Stimulated activated naive B cell treated with anti-CD40 and anti-IgM and Interleukin-4, amounts not matched to agents 10 μg/mL and 1 μg/mL and 100 μg/mL, for 72 hours (primary cell): ENCODE data around the gene TMC6.
A peak's percentile ranks its signal among the peaks of the same experiment; 100 is the strongest.

Source experiments
- ATAC-seq, 2 donors: fragments of 150-1000 bp; cut with Tn5 transposase; replicated peaks; 2 replicates each; pipeline ENCODE4 v1.10.0; 2021; ENCODE audit warnings: moderate library complexity in 1 of 2
- DNase-seq: peaks from one replicate; pipeline ENCODE4 v3.0.0; 2021
- H3K27ac Mint-ChIP-seq: one replicate; pipeline ENCODE4 v1.8.0; 2022; ENCODE audit warnings: mild to moderate bottlenecking, mixed read lengths
- H3K27me3 Mint-ChIP-seq, 2 donors: one replicate each; pipeline ENCODE4 v1.8.0; 2022; ENCODE audit warnings: mixed read lengths in 2 of 2
- H3K36me3 Mint-ChIP-seq, 2 donors: one replicate each; pipeline ENCODE4 v1.8.0; 2022; ENCODE audit warnings: mixed read lengths in 2 of 2, mild to moderate bottlenecking in 1 of 2
- H3K4me1 Mint-ChIP-seq, 2 donors: one replicate each; pipeline ENCODE4 v1.8.0; 2022; ENCODE audit warnings: mixed read lengths in 2 of 2, mild to moderate bottlenecking in 1 of 2
- H3K4me3 Mint-ChIP-seq, 2 donors: one replicate each; pipeline ENCODE4 v1.8.0; 2022; ENCODE audit warnings: mild to moderate bottlenecking in 2 of 2, mixed read lengths in 2 of 2, moderate library complexity in 1 of 2
- H3K9me3 Mint-ChIP-seq, 2 donors: one replicate each; pipeline ENCODE4 v1.8.0; 2022; ENCODE audit warnings: mixed read lengths in 2 of 2, mild to moderate bottlenecking in 1 of 2

The TMC6 gene

DNA sequence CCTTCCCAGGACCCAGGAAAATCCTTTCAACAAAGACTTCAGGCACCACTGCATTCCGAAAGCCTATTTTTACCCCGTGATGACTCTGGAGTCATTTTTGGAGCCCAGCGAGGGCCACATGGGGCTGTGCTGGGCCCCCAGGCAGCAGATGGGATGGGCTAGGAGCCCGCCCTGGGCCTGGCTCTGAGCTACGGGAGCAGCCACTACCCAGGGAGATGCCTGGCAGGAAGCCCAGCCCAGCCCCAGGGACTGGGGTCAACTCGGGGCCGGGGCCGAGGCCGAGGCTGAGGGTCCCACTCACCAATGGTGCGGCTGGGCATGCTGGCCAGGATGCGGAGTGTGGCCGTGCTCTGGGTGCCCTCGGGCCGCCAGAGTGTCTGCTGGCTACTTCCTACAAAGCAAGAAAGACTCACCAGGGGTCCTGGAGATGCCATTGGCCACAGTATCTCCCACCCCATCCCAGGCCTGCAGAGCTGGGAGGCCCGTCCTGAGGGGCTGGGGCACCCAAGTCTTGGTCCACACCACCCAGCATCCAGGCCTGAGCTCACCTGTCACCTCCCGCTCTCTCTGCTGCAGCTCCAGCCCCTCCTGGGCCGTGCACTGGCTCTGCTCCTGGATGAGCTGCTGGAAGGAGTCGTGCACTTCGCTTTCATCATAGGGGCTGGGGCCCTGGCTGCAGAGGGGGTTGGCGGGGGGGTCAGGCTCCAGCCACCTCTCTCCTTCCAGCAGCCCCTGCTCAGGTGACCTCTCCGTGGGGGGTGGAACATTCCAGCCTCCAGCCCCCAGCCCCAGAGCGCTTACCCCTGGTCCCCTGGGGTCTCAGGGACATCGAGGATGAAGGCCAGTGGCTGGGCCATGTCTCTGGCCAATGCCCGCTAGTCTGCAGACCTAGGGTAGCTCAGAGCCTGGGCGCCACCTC, 2.3 kb downstream of the TMC6 start:
- H3K36me3 Mint-ChIP-seq: peaks cover 67 to 84% of the 10 kb centered on the region in 2 donors
- H3K9me3 Mint-ChIP-seq: no peaks in the 10 kb centered on the region
- peak overlapping the region; percentile 95 to 97 for H3K4me3 Mint-ChIP-seq
- peak overlapping the region; percentile 98 for H3K27ac Mint-ChIP-seq
- no peak for ATAC-seq
- DNase-seq: peak; percentile 15
- no peaks in the 10 kb centered on the region for H3K27me3 Mint-ChIP-seq
- H3K4me1 Mint-ChIP-seq: peaks cover 77 to 94% of the 10 kb centered on the region in 2 donors

DNA sequence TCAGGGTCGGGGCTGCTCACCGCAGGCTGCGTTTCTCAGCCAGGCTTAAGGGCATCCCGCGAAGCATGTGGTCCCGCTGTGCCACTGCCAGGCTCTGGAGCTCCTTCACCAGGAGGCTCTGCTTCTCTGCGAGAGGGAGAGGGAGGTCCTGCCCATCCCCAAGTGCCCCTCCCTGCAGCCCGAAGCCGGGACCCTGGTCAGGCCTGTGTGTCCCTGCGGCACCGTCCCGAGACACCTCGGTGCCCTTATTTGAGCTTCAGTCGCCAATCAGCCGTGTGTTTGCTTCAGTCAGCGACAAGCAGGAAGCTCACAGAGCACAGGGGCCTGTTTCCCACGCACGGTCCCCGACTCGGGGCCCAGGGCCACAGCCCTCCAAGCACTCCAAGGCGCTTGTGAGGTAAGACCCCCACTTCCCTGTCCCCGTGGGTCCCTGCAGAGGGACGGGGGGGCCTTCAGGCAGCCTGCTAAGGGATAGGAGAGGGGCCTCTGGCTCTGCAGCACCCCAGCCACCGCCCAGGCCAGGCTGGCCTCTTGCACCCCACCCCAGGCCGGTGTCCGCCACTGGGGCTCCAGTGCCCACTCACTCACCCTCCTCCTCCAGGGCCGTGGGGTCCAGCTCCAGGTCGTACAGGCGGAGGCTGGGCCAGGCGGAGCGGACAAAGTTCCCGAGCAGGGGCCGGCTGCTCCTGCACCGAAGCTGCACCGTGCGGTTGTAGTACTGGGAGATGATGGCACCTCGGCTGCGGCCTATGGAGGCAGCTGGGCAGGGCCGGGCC, 3.2 kb downstream of the TMC6 start:
- H3K9me3 Mint-ChIP-seq: no peaks in the 10 kb centered on the region
- peaks cover 78 to 95% of the 10 kb centered on the region in 2 donors for H3K4me1 Mint-ChIP-seq
- H3K27me3 Mint-ChIP-seq: no peaks in the 10 kb centered on the region
- peak overlapping the region; percentile 95 to 97 for H3K4me3 Mint-ChIP-seq
- ATAC-seq: no peak
- peak; percentile 36 for DNase-seq
- peak overlapping the region; percentile 98 for H3K27ac Mint-ChIP-seq
- peaks cover 67 to 84% of the 10 kb centered on the region in 2 donors for H3K36me3 Mint-ChIP-seq

DNA sequence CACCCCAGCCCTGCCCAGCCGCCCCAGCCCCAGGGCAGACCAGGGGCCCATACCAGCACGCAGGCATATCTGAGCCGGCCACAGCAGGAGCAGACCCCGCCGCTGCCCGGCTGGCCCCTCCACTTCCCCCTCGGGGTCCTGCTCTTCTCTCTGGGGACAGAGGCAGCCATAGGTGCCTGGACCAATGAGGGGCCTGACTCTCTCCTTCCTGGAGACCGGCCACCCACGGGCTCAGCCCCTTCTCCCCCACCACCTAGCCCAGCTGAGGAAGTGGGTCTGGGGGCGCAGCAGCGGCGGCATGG, 3.8 kb downstream of the TMC6 start:
- peak in 1 of 2 donors; percentile 0 for ATAC-seq
- Mint-ChIP-seq H3K27me3 (no peaks in the 10 kb centered on the region), H3K4me1 (peaks cover 75 to 92% of the 10 kb centered on the region in 2 donors), H3K36me3 (peaks cover 67 to 84% of the 10 kb centered on the region in 2 donors), H3K27ac (peak overlapping the region; percentile 98), H3K4me3 (peak overlapping the region; percentile 95 to 97), H3K9me3 (no peaks in the 10 kb centered on the region)
- DNase-seq: no peak

- Mint-ChIP-seq H3K4me1 (peaks cover 72 to 89% of the 10 kb centered on the region in 2 donors), H3K27me3 (no peaks in the 10 kb centered on the region), H3K36me3 (peaks cover 68 to 80% of the 10 kb centered on the region in 2 donors), H3K27ac (peak overlapping the region; percentile 98), H3K4me3 (peak overlapping the region; percentile 81 to 97), H3K9me3 (no peaks in the 10 kb centered on the region)
- DNase-seq (peak; percentile 82), ATAC-seq (peak; percentile 51 to 55)
These were observed 4.3 kb downstream of the TMC6 start for GRCh38 chr17:78124081-78124835.

DNA sequence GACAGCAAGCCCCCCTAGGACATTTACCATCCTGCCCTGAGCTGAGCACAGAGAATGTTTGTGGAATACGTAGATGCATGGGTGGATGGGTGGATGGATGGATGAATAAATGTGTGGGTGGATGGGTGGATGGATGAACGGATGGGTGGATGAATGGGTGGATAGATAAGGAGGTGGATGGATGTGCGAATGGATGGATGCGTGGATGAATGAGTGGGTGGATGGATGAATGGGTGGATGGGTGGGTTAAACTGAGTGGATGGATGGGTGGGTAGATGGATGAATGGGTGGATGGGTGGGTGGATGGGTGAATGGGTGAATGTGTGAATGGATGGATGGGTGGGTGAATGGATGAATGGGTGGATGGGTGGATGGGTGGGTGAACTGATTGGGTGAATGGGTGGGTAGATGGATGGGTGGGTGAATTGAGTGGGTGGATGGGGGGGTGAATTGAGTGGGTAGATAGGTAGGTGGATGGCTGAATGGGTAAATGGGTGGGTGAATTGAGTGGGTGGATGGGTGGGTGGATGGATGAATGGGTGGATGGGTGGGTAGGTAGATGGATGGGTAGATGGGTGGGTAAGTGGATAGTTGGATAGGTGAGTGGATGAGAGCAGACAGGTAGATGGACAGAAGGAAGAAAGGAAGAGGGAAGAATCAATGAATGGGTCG, 5.2 kb downstream of the TMC6 start:
- ATAC-seq: no peak
- Mint-ChIP-seq H3K27me3 (no peaks in the 10 kb centered on the region), H3K4me3 (peak overlapping the region; percentile 81 to 97), H3K36me3 (peaks cover 69 to 81% of the 10 kb centered on the region in 2 donors), H3K9me3 (no peaks in the 10 kb centered on the region), H3K27ac (peak overlapping the region; percentile 98), H3K4me1 (peaks cover 68 to 87% of the 10 kb centered on the region in 2 donors)
- no peak for DNase-seq

GRCh38 chr17:78122931-78123249, 5.7 kb downstream of the TMC6 start:
- peaks cover 71 to 84% of the 10 kb centered on the region in 2 donors for H3K36me3 Mint-ChIP-seq
- peak overlapping the region; percentile 81 to 97 for H3K4me3 Mint-ChIP-seq
- peaks cover 68 to 89% of the 10 kb centered on the region in 2 donors for H3K4me1 Mint-ChIP-seq
- H3K27ac Mint-ChIP-seq: peak overlapping the region; percentile 98
- no peak for ATAC-seq
- no peaks in the 10 kb centered on the region for H3K9me3 Mint-ChIP-seq
- no peak for DNase-seq
- H3K27me3 Mint-ChIP-seq: no peaks in the 10 kb centered on the region

- DNase-seq (peak; percentile 12), ATAC-seq (no peak)
- no peaks in the 10 kb centered on the region for H3K27me3 Mint-ChIP-seq
- H3K4me1 Mint-ChIP-seq: peaks cover 64 to 89% of the 10 kb centered on the region in 2 donors
- H3K36me3 Mint-ChIP-seq: peaks cover 71 to 84% of the 10 kb centered on the region in 2 donors
- H3K27ac Mint-ChIP-seq: peak overlapping the region; percentile 98
- H3K9me3 Mint-ChIP-seq: no peaks in the 10 kb centered on the region
- H3K4me3 Mint-ChIP-seq: peak overlapping the region; percentile 81 to 97
These were observed 6.2 kb downstream of the TMC6 start for GRCh38 chr17:78122216-78122930.

DNA sequence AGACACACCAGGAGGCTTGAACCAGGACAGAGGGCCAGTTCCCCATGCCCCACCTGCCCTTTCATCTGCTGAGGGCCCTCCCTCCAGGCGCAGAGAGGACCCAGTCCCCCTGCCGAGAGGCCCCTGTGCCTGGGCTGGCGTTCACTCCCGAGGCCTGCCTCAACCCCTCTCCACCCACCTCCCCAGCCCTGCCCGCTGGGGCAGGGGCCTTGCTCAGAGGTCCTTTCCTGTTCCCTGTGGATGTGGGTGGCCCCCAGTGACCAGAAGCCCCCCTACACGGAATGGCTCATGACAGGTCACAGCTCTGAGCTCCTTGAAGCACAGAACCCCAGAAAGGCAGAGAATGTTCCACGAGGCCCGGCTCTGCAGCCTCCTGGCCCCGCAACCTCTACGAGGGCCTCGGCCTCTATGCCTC, 6.7 kb downstream of the TMC6 start:
- Mint-ChIP-seq H3K27ac (peak overlapping the region; percentile 98), H3K4me3 (peak overlapping the region; percentile 81 to 97), H3K36me3 (peaks cover 71 to 83% of the 10 kb centered on the region in 2 donors), H3K27me3 (no peaks in the 10 kb centered on the region), H3K4me1 (peaks cover 62 to 89% of the 10 kb centered on the region in 2 donors), H3K9me3 (no peaks in the 10 kb centered on the region)
- ATAC-seq: no peak
- peak; percentile 0 for DNase-seq

GRCh38 chr17:78120971-78121800, 7.4 kb downstream of the TMC6 start:
- ATAC-seq (no peak), DNase-seq (no peak)
- Mint-ChIP-seq H3K36me3 (peaks cover 72 to 80% of the 10 kb centered on the region in 2 donors), H3K27ac (peak overlapping the region; percentile 98), H3K9me3 (no peaks in the 10 kb centered on the region), H3K27me3 (no peaks in the 10 kb centered on the region), H3K4me3 (peak overlapping the region; percentile 81 to 97), H3K4me1 (peaks cover 58 to 84% of the 10 kb centered on the region in 2 donors)

- Mint-ChIP-seq H3K4me1 (peaks cover 54 to 78% of the 10 kb centered on the region in 2 donors), H3K27ac (peak overlapping the region; percentile 98), H3K9me3 (no peaks in the 10 kb centered on the region), H3K27me3 (no peaks in the 10 kb centered on the region), H3K4me3 (peak overlapping the region; percentile 32 to 46), H3K36me3 (peaks cover 68 to 74% of the 10 kb centered on the region in 2 donors)
- ATAC-seq (no peak), DNase-seq (no peak)
These were observed 8.0 kb downstream of the TMC6 start for GRCh38 chr17:78120537-78120936.

DNA sequence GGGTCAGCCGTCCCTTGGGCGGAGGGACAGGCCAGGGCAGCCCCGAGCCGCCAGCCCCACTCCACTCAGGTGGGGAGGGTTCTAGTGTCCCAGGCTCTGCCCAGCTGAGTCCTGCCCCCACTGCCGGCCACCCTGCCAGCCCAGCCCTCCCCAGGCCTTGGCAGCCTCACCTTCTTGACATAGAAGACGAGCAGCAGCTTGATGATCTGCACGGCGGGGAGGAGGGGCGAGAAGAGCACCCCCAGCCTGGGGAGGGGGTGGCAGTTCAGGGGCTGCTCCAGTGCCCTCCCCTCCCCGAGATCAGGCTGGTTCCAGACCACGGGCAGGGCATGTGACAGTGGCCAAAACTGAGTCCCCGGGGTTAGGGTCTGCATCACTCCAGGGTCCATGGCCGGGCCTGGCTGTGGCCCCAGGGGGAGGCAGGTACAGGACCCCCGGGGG, 9.7 kb downstream of the TMC6 start:
- no peaks in the 10 kb centered on the region for H3K27me3 Mint-ChIP-seq
- ATAC-seq (no peak), DNase-seq (no peak)
- no peak overlapping the region for H3K4me3 Mint-ChIP-seq
- peaks cover 52 to 77% of the 10 kb centered on the region in 2 donors for H3K4me1 Mint-ChIP-seq
- H3K9me3 Mint-ChIP-seq: no peaks in the 10 kb centered on the region
- H3K27ac Mint-ChIP-seq: peak overlapping the region; percentile 83
- peaks cover 70 to 78% of the 10 kb centered on the region in 2 donors for H3K36me3 Mint-ChIP-seq
